CD14-positive monocyte (primary cell): ENCODE measurements around the gene MPP2. TPM values are rescaled to one million over a fixed set of nuclear protein-coding genes. Genes with fewer than 3 reads are reported as not detected.

ENCODE experiments used
- DNase-seq, 3 donors: peaks; one replicate each; pipeline ENCODE4 v3.0.0-alpha.2; 2011 to 2022
- H2AFZ ChIP-seq: 2 replicates; pipeline ENCODE4 v1.6.0; 2012; ENCODE audit warnings: mild to moderate bottlenecking, low read depth, low read length, inconsistent platforms; ENCODE audit not compliant: insufficient read depth, poor library complexity, severe bottlenecking
- H3K27ac ChIP-seq, 2 donors: 1 replicate in 1 of 2; 2 replicates in 1 of 2; pipeline ENCODE4 v1.5.1; 2012 to 2013; ENCODE audit warnings: low read length in 2 of 2, control low read depth in 1 of 2, inconsistent platforms in 1 of 2, low read depth in 1 of 2, mild to moderate bottlenecking in 1 of 2
- H3K27me3 ChIP-seq, 2 donors: one replicate each; pipeline versions ENCODE4 v1.6.0 to v1.6.1; 2011 to 2013; ENCODE audit warnings: low read length in 2 of 2; ENCODE audit not compliant: control insufficient read depth in 2 of 2, insufficient read depth in 2 of 2
- H3K36me3 ChIP-seq, 2 donors: replicated peaks in 1 of 2; 1 replicate in 1 of 2; 2 replicates in 1 of 2; pipeline versions ENCODE4 v1.5.1 to v1.6.1; 2012 to 2013; ENCODE audit warnings: low read length in 2 of 2, control low read depth in 1 of 2, inconsistent platforms in 1 of 2, mild to moderate bottlenecking in 1 of 2; ENCODE audit not compliant: insufficient read depth in 2 of 2, control insufficient read depth in 1 of 2
- H3K4me1 ChIP-seq, 2 donors: 1 replicate in 1 of 2; 2 replicates in 1 of 2; pipeline versions ENCODE4 v1.5.1 to v1.6.1; 2012 to 2013; ENCODE audit warnings: low read length in 2 of 2, control low read depth in 1 of 2, inconsistent platforms in 1 of 2, mild to moderate bottlenecking in 1 of 2, moderate library complexity in 1 of 2; ENCODE audit not compliant: insufficient read depth in 2 of 2, control insufficient read depth in 1 of 2
- H3K4me2 ChIP-seq: replicated peaks from 2 replicates; pipeline ENCODE3; 2012; ENCODE audit warnings: low read length, moderate library complexity, mild to moderate bottlenecking; ENCODE audit not compliant: poor library complexity, severe bottlenecking; ENCODE audit errors: extremely low read depth
- H3K4me3 ChIP-seq, 3 experiments: fragments of 200-600 bp in 1 of 3; sonication (generic) in 1 of 3; replicated peaks in 1 of 3; 1 replicate in 2 of 3; 2 replicates in 1 of 3; pipeline ENCODE4 v1.5.1; 2011 to 2013; ENCODE audit warnings: low read length in 3 of 3, mild to moderate bottlenecking in 3 of 3, control low read depth in 2 of 3, low read depth in 2 of 3, inconsistent platforms in 1 of 3, moderate library complexity in 1 of 3
- H3K79me2 ChIP-seq: 2 replicates; pipeline ENCODE4 v1.6.0; 2012; ENCODE audit warnings: mild to moderate bottlenecking, control low read depth, inconsistent platforms, low read length, moderate library complexity; ENCODE audit not compliant: insufficient read depth
- H3K9ac ChIP-seq: 2 replicates; pipeline ENCODE4 v1.6.0; 2017; ENCODE audit warnings: low read length, mild to moderate bottlenecking; ENCODE audit not compliant: insufficient read depth, poor library complexity, severe bottlenecking
- H3K9me3 ChIP-seq, 2 donors: replicated peaks in 1 of 2; 1 replicate in 1 of 2; 2 replicates in 1 of 2; pipeline versions ENCODE4 v1.5.1 to v1.6.1; 2012 to 2013; ENCODE audit warnings: low read length in 2 of 2, control low read depth in 1 of 2; ENCODE audit not compliant: control insufficient read depth in 1 of 2, insufficient read depth in 1 of 2
- H4K20me1 ChIP-seq: 2 replicates; pipeline ENCODE4 v1.6.0; 2012; ENCODE audit warnings: mild to moderate bottlenecking, low read length, control low read depth, moderate library complexity; ENCODE audit not compliant: insufficient read depth
- H3K27ac Mint-ChIP-seq, 7 donors: one replicate each; pipeline ENCODE4 v1.8.0; 2020; ENCODE audit warnings: mild to moderate bottlenecking in 7 of 7, mixed read lengths in 7 of 7, moderate library complexity in 6 of 7, inconsistent platforms in 2 of 7
- H3K27me3 Mint-ChIP-seq, 3 donors: one replicate each; pipeline ENCODE4 v1.8.0; 2021 to 2022; ENCODE audit warnings: low read depth in 3 of 3, mild to moderate bottlenecking in 3 of 3, mixed read lengths in 3 of 3, moderate library complexity in 3 of 3, inconsistent platforms in 1 of 3
- H3K36me3 Mint-ChIP-seq, 2 donors: one replicate each; pipeline ENCODE4 v1.8.0; 2020; ENCODE audit warnings: mixed read lengths in 2 of 2, inconsistent platforms in 1 of 2, mild to moderate bottlenecking in 1 of 2
- H3K4me1 Mint-ChIP-seq: one replicate; pipeline ENCODE4 v1.8.0; 2020; ENCODE audit warnings: mild to moderate bottlenecking, mixed read lengths
- H3K4me3 Mint-ChIP-seq, 2 donors: one replicate each; pipeline ENCODE4 v1.8.0; 2020; ENCODE audit warnings: mild to moderate bottlenecking in 2 of 2, mixed read lengths in 2 of 2, moderate library complexity in 1 of 2
- H3K9me3 Mint-ChIP-seq, 7 donors: one replicate each; pipeline ENCODE4 v1.8.0; 2020 to 2022; ENCODE audit warnings: mixed read lengths in 7 of 7, mild to moderate bottlenecking in 6 of 7, moderate library complexity in 6 of 7, inconsistent platforms in 2 of 7
- CTCF ChIP-seq: fragments of 200-600 bp; IDR thresholded peaks from one replicate; pipeline ENCODE4 v1.8.0; 2022; ENCODE audit warnings: antibody characterized with exemption, mild to moderate bottlenecking
- WGBS: methylation state at CpG from one replicate; pipeline ENCODE4 v1.1.5; 2013; ENCODE audit warnings: missing lambda C conversion rate; ENCODE audit not compliant: insufficient coverage; 5-methylcytosine and 5-hydroxymethylcytosine counted together
- intact Hi-C, 2 donors: fragments of 100-400 bp; cut with micrococcal nuclease; formaldehyde crosslinking; loops; one replicate each; pipeline versions ENCODE4 v1.15.0 to v1.15.1; 2023
- polyA plus RNA-seq, 3 donors: library from polyadenylated mRNA; depleted of rRNA in 1 of 3; unstranded in 2 of 3; stranded (reverse) in 1 of 3; fragments of 300-500 nt in 2 of 3; fragments of >200 nt in 1 of 3; fragmentation: Illumina TruSeq in 2 of 3; gene quantifications; 1 replicate in 2 of 3; 2 replicates in 1 of 3; pipeline ENCODE4 v1.2.3, GENCODE V29; 2012 to 2021

MPP2 gene
- polyA plus RNA-seq, 3 donors: not detected

DNA sequence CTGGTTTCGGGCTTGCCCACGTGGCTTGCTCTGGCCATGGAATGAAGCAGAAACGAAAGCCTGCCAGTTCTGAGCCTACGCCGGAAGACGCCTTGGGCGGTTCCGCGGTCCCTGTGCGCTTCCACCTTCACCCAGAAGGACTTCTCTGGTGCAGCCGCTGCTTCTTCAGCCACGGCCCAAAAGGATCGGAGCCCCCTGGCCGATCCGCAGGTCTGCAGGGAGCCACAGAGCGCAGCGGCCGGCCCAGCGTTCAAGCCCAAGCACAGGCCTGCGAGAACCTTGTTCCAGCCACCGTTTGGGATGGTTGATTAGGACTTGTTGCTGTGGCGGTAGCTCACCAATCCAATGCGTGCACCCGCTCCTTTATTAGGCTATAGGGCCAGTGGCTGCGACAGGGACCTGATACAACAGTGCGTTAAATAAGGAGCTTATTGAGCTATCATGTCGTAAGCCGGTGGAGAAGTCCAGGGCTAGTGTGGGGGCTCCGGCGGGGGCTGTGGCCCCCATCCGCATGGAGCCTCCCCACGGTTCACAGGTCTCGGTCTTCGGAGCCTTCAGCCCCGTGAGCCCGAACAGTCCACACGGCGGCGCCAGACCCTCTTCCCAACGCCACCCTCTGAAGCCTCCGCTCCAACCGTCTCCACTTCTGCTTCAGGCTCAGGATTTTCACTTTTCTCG, 10.2 kb upstream of the MPP2 start:
- intact Hi-C loops: no loop called here
- WGBS: 2% methylated on average over 42 of the region's 43 CpGs

DNA sequence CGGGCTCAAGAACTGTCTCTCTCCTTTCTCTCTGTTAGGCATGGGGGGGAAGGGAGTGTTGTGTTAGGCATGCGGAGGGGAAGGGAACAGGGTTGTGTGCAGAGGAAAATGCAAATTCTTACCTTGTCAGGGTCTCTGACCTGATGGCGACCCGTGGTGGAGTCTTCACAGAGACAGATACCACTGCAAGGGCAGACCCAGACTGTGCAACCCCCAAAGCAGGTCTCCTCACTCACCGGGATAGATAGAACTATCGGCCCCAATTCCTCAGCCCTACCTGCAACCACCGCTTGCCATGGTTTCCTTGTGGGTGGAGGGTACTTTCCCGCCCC, 9.6 kb upstream of the MPP2 start:
- TF ChIP-seq CTCF: no peak
- Histone ChIP-seq H3K4me3 (peak overlapping the region; percentile 46 to 85 (median 47)), H3K4me2 (peak overlapping the region; percentile 85), H3K27me3 (no peaks in the 10 kb centered on the region), H2AFZ (peak overlapping the region; percentile 92), H3K9me3 (no peaks in the 10 kb centered on the region), H3K36me3 (no peaks in the 10 kb centered on the region), H4K20me1 (no peaks in the 10 kb centered on the region), H3K27ac (no peak overlapping the region), H3K79me2 (no peaks in the 10 kb centered on the region), H3K4me1 (peaks cover 9 to 13% of the 10 kb centered on the region in 2 donors), H3K9ac (peak overlapping the region; percentile 63)
- Mint-ChIP-seq H3K36me3 (no peaks in the 10 kb centered on the region), H3K4me3 (peak overlapping the region; percentile 83 to 91), H3K27me3 (peaks cover 5 to 14% (median 7%) of the 10 kb centered on the region in 3 donors), H3K9me3 (peaks cover 0 to 2% (median 0%) of the 10 kb centered on the region in 7 donors), H3K27ac (peak overlapping the region in 1 of 7 donors; percentile 41), H3K4me1 (peaks cover 14% of the 10 kb centered on the region)
- 100% methylated on average over 1 of the region's 8 CpGs for WGBS
- DNase-seq: no peak
- intact Hi-C loops: no loop called here

More for the DNA sequence above, 10.2 kb upstream of the MPP2 start:
- Mint-ChIP-seq H3K27ac (peak overlapping the region in 2 of 7 donors; percentile 41 to 60), H3K4me3 (peak overlapping the region; percentile 83 to 91), H3K9me3 (peaks cover 0 to 2% (median 0%) of the 10 kb centered on the region in 7 donors), H3K36me3 (no peaks in the 10 kb centered on the region), H3K4me1 (peaks cover 14% of the 10 kb centered on the region), H3K27me3 (peaks cover 5 to 16% (median 7%) of the 10 kb centered on the region in 3 donors)
- Histone ChIP-seq H4K20me1 (no peaks in the 10 kb centered on the region), H3K27ac (peak overlapping the region in 1 of 2 donors; percentile 53), H3K79me2 (no peaks in the 10 kb centered on the region), H3K27me3 (no peaks in the 10 kb centered on the region), H3K4me3 (peak overlapping the region; percentile 46 to 85 (median 47)), H3K9me3 (no peaks in the 10 kb centered on the region), H3K4me1 (peaks cover 9 to 13% of the 10 kb centered on the region in 2 donors), H3K36me3 (no peaks in the 10 kb centered on the region), H2AFZ (peak overlapping the region; percentile 92), H3K4me2 (peak overlapping the region; percentile 85), H3K9ac (peak overlapping the region; percentile 63)
- peak; percentile 35 to 44 (median 41) for DNase-seq
- peak; percentile 71 for TF ChIP-seq CTCF
